ENCODE data around the gene PADI1. TPM values are rescaled to one million over a fixed set of nuclear protein-coding genes. Genes with fewer than 3 reads are reported as not detected.

PADI1 gene
- total RNA-seq, 1 experiment from 2014 or later = 0.37 TPM

DNA sequence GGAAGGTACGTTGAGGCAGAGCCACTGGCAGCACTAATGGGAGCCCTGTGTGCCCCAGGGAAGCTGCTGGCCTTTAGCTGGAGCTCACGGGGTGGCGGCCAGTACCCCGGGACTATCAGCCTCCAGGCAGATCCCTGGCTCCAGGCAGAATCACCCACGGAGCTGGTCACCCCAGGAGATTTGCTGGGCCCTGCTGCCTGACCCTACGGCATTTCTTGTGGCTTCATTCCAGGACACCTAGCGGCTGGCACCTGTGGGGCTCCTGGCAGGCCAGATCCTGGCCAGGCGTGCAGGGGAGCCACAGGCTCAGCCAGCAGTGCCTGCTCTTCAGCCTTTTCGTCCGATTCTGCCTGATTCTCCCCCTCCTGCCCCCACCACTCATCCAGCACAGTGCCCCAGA lies 7.1 kb downstream of the PADI1 start:
- H3K4me2 ChIP-seq (ENCODE audit: low read length) = no peak overlapping the region
- H3K27me3 ChIP-seq (ENCODE audit: insufficient read depth, low read length) = no peaks in the 10 kb centered on the region; the same call in 1 of the 2 replicates
- ChIA-PET RAD21 (ENCODE audit: low non-redundant PET in 1 of 2, low total read pairs in 2 of 2, uncharacterized antibody in 2 of 2, unreplicated experiment in 2 of 2) (interaction anchor here in 1 of 2 experiments (0.6 kb wide), 1 partner anchor 24 kb away, joined by 3 read pairs; no protein-coding TSS in a partner anchor), POLR2A (no interaction called here), CTCF (no interaction called here)
- DNase-seq (ENCODE audit: low read depth, low spot score) (no peak), ATAC-seq (no peak)
- no peaks in the 10 kb centered on the region for H3K9me2 ChIP-seq (ENCODE audit: insufficient read depth)
- H4K20me1 ChIP-seq (ENCODE audit: insufficient read depth) = no peaks in the 10 kb centered on the region
- no peak overlapping the region for H3K9ac ChIP-seq (ENCODE audit: low read length)
- no TSS peak for BruUV-seq (replicated peaks)
- H3K4me1 ChIP-seq (ENCODE audit: control insufficient read depth in 1 of 2, insufficient read depth in 2 of 2, low read length in 2 of 2) = peaks cover 26 to 69% of the 10 kb centered on the region in 2 experiments
- TF ChIP-seq, protein P1, sequence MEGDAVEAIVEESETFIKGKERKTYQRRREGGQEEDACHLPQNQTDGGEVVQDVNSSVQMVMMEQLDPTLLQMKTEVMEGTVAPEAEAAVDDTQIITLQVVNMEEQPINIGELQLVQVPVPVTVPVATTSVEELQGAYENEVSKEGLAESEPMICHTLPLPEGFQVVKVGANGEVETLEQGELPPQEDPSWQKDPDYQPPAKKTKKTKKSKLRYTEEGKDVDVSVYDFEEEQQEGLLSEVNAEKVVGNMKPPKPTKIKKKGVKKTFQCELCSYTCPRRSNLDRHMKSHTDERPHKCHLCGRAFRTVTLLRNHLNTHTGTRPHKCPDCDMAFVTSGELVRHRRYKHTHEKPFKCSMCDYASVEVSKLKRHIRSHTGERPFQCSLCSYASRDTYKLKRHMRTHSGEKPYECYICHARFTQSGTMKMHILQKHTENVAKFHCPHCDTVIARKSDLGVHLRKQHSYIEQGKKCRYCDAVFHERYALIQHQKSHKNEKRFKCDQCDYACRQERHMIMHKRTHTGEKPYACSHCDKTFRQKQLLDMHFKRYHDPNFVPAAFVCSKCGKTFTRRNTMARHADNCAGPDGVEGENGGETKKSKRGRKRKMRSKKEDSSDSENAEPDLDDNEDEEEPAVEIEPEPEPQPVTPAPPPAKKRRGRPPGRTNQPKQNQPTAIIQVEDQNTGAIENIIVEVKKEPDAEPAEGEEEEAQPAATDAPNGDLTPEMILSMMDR (IDR thresholded peaks at IDR 0.05 in 2 of 3, conservative IDR thresholded peaks at IDR 0.05 in 1 of 3; ENCODE audit: borderline replicate concordance in 1 of 3, insufficient read depth in 1 of 3, low read depth in 2 of 3, low read length in 2 of 3) = no peak
- TF ChIP-seq EZH2 (IDR thresholded peaks at IDR 0.05) = no peak
- no peaks in the 10 kb centered on the region for H3K79me2 ChIP-seq (ENCODE audit: insufficient read depth, low read length)
- H3K36me3 ChIP-seq (ENCODE audit: control insufficient read depth in 1 of 2, insufficient read depth in 2 of 2, low read length in 2 of 2) = no peaks in the 10 kb centered on the region
- H3K9me3 ChIP-seq (ENCODE audit: control insufficient read depth in 1 of 2, insufficient read depth in 1 of 2, low read depth in 1 of 2, low read length in 2 of 2) = no peaks in the 10 kb centered on the region
- H3K4me3 ChIP-seq (replicated peaks in 1 of 2; ENCODE audit: low read depth in 1 of 2, low read length in 2 of 2) = no peak overlapping the region
- H3K27ac ChIP-seq (ENCODE audit: low read depth, low read length) = no peak overlapping the region
- intact Hi-C loops (cut with micrococcal nuclease) = no loop called here
- no peak overlapping the region for H2AFZ ChIP-seq (ENCODE audit: low read depth, low read length, poor library complexity, severe bottlenecking)

DNA sequence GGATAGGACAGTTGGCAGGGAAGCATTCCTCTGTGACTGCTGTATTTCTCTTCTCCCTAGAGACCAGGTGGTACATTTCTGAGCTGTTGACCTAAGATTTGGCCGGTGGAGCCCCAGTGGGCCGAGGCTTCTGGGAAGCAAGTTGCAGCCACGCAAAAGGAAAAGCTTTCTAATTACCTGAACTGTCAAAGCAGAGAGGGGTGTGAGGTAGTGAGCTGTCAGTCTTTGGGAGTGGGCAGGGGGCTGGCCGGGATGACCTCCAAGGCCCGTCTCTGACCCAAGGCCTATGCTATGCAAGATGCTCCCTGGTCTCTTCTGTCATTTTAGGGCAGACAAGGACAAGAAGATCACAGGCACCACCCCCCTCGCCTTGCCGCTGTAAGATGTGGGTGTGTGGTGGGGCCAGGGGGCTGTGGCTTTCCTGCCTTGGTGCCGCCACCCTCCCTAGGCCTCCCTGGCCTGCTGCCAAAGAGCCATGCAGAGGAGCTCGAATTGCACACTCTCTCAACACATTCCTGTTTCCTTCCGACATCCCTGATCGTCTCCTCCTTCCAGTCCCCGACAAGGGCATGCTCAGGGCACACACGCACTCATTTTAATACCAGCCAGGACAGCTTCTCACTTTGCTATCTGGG lies 7.7 kb downstream of the PADI1 start:
- Histone ChIP-seq H3K9me2 (ENCODE audit: insufficient read depth) (no peaks in the 10 kb centered on the region), H3K4me1 (ENCODE audit: control insufficient read depth in 1 of 2, insufficient read depth in 2 of 2, low read length in 2 of 2) (peaks cover 23 to 63% of the 10 kb centered on the region in 2 experiments), H3K79me2 (ENCODE audit: insufficient read depth, low read length) (no peaks in the 10 kb centered on the region), H3K27ac (ENCODE audit: low read depth, low read length) (no peak overlapping the region), H2AFZ (ENCODE audit: low read depth, low read length, poor library complexity, severe bottlenecking) (no peak overlapping the region), H3K4me3 (replicated peaks in 1 of 2; ENCODE audit: low read depth in 1 of 2, low read length in 2 of 2) (no peak overlapping the region), H3K4me2 (ENCODE audit: low read length) (peak overlapping the region; percentile 8; the same call in 1 of the 2 replicates), H3K9me3 (ENCODE audit: control insufficient read depth in 1 of 2, insufficient read depth in 1 of 2, low read depth in 1 of 2, low read length in 2 of 2) (no peaks in the 10 kb centered on the region), H3K36me3 (ENCODE audit: control insufficient read depth in 1 of 2, insufficient read depth in 2 of 2, low read length in 2 of 2) (no peaks in the 10 kb centered on the region), H3K27me3 (ENCODE audit: insufficient read depth, low read length) (peaks cover 3% of the 10 kb centered on the region; the same call in 1 of the 2 replicates), H4K20me1 (ENCODE audit: insufficient read depth) (no peaks in the 10 kb centered on the region), H3K9ac (ENCODE audit: low read length) (no peak overlapping the region)
- BruUV-seq (replicated peaks) = no TSS peak
- intact Hi-C loops (cut with micrococcal nuclease) = no loop called here
- no peak for ATAC-seq
- ChIA-PET RAD21 (ENCODE audit: low non-redundant PET in 1 of 2, low total read pairs in 2 of 2, uncharacterized antibody in 2 of 2, unreplicated experiment in 2 of 2) (no interaction called here), CTCF (no interaction called here), POLR2A (no interaction called here)
- TF ChIP-seq, protein P2, sequence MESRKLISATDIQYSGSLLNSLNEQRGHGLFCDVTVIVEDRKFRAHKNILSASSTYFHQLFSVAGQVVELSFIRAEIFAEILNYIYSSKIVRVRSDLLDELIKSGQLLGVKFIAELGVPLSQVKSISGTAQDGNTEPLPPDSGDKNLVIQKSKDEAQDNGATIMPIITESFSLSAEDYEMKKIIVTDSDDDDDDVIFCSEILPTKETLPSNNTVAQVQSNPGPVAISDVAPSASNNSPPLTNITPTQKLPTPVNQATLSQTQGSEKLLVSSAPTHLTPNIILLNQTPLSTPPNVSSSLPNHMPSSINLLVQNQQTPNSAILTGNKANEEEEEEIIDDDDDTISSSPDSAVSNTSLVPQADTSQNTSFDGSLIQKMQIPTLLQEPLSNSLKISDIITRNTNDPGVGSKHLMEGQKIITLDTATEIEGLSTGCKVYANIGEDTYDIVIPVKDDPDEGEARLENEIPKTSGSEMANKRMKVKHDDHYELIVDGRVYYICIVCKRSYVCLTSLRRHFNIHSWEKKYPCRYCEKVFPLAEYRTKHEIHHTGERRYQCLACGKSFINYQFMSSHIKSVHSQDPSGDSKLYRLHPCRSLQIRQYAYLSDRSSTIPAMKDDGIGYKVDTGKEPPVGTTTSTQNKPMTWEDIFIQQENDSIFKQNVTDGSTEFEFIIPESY (IDR thresholded peaks at IDR 0.05; ENCODE audit: extremely low read depth, insufficient replicate concordance, low read length) = no peak
- TF ChIP-seq CEBPB (IDR thresholded peaks at IDR 0.05; ENCODE audit: low read depth) (no peak), ELF1 (IDR thresholded peaks at IDR 0.05; ENCODE audit: borderline replicate concordance, low read depth) (no peak), CBX3 (IDR thresholded peaks at IDR 0.05; ENCODE audit: low read depth) (no peak)
- no peak for DNase-seq (ENCODE audit: low read depth, low spot score)
